HG03354 (cell line): ENCODE data around the gene CDR2L.
A peak's percentile ranks its signal among the peaks of the same experiment; 100 is the strongest.
"Not testable (repeated sequence)": the region's sequence is repeated elsewhere in the genome, so short reads cannot be mapped to it uniquely, and the experiment has no call there.

Source experiments
- ATAC-seq: cut with Tn5 transposase; IDR thresholded peaks from one replicate; pipeline ENCODE4 v1.9.1; 2021; ENCODE audit warnings: mild to moderate bottlenecking; ENCODE audit not compliant: unreplicated experiment, poor library complexity, severe bottlenecking

The CDR2L gene

DNA sequence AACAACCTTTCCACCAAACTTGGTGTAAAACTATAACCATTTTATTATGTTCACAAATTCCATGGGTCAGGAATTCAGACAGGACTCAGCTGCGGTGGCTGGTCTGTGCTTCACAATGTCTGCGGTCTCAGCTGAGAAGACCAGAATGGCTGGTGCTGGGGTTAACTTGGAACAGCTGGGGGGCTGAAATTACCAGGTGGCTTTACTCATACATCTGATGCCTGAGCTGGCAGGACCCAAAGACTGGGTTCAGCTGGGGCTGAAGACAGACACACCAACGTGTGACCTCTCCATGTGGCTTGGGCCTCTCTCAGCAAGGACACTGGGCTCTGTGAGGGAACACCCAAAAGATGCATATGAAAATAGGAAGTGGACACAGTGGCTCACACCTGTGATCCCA is 9.2 kb upstream of the CDR2L start:
- no peak for ATAC-seq

DNA sequence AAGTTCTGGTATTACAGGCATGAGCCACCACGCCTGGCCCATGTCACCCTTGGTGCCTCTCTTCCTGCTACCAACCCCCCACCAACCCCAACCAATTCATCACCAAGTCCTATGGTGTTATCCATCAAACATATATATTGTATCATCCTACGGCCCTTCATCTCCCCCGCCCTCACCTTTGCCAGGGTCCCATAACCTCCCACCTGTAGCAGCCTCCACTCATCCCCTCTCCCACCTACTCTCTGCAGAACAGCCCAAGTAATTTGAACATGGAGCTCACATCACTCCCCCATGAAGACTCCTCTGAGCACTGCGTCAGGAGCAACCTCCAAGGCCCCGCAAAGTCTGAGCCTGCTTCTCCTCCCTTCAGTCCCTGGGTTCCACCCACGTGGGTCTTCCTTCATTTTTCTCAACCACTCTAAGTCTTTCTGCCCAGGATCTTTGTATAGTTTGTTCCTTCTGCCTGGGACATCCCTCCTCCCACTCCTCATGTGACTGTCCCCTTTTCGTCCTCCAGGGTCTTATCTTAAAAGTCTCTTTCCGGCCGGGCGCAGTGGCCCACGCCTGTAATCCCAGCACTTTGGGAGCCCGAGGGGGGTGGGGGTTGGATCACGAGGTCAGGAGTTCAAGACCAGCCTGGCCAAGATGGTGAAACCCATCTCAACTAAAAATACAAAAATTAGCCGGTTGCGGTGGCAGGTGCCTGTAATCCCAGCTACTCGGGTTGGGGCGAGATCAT is 7.9 kb upstream of the CDR2L start:
- ATAC-seq: no peak

DNA sequence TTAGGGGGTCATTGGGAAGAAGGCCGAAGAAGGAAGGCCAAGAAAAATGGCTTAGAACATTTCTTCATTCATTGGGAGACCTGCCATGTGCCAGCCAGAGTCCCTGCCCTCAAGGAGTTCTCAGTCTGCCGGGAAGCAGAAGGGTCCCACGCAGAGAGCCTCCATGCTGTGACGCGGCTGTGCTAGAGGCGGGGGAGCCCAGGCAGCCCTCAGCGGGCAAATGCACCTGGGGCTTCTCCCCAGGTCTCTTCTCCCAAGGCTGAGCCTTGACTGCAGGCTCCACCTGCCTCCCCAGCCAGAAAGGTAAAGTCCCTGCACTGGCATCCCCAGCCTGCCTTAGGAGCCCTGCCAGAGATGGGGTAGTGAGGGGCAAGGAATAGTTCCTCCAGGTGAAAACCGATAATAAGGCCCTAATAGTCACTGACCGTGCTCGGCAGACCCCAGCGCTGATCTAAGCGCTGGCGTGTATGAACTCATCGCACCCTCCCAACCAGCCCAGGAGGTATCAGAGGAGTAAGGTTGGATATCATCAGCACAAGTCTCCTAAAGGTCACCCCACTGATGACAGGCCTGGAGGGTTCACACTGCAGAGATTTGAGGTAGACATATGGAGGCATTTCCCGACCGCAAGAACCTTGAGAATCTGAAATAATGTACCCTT is 6.0 kb upstream of the CDR2L start:
- no peak for ATAC-seq

DNA sequence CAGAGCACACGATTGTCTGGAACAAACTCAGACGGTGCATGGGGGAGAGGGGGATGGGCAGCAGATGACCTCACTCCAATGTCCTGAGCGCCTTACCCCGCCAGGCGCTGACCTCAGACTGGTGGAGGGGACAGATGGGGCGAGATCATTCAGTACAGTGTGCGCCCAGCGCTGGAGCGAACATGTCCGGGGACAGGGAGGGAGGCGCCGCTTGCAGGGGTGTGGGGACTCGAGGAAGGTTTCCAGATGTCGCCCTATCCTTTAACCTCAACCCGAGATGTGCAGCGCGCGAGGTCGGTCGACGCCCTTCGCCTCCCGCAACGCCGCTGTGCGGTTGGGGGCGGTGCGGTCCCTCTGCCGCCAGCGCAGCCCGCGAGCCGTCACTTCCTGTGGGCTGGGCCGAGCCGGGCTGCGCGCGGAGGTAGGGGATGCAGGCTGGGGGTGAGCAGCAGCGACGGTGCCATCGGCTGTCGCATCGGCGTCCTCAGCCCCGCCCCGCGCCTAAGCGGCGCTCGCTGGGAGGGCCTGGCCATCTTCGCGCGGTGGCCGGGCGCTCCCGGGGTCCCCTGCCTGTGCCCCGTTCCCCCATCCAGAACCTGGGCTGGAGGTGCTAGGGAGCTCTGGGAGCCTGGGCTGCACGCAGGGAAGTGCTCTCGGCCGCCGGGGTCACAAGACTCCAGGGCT is 5.3 kb upstream of the CDR2L start:
- no peak for ATAC-seq

DNA sequence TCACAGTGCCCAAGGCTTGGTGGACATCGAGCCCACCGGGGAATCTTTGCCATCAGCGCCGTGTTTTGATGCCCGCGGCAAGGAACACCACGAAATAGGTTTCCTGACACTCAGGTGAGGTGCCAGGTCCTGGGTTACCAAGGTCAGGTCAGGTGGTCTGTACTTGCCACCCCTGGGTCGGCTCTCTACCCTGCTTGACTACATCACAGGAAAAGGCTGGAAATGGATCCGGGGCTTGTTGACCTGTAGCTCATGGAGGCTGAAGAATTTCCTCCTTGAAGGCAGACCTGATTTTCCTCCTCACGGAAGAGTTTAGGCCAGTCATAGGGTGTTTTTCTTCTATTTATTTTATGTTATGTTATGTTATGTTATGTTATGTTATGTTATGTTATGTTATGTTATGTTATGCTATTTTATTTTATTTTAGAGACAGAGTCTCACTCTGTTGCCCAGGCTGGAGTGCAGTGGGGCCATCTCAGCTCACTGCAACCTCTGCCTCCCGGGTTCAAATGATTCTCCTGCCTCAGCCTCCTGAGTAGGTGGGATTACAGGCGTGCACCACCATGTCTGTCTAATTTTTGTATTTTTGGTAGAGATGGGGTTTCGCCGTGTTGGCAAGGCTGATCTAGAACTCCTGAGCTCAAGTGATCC is 4.6 kb upstream of the CDR2L start:
- ATAC-seq: not testable (repeated sequence)

DNA sequence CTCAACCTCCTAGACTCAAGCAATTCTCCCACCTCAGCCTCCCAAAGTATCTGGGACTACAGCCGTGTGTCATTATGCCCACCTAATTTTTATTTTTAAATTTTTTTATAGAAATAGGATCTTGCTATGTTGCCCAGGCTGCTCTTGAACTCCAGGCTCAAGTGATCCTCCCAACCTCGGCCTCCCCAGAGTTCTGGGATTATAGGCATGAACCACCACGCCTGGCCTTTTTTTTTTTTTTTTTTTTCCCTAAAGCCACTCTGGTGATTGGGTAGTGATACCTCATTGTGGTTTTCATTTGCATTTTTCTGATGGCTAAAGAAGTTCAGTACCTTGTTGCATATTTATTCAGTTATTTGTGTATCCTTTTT is 1.2 kb upstream of the CDR2L start:
- ATAC-seq: no peak

DNA sequence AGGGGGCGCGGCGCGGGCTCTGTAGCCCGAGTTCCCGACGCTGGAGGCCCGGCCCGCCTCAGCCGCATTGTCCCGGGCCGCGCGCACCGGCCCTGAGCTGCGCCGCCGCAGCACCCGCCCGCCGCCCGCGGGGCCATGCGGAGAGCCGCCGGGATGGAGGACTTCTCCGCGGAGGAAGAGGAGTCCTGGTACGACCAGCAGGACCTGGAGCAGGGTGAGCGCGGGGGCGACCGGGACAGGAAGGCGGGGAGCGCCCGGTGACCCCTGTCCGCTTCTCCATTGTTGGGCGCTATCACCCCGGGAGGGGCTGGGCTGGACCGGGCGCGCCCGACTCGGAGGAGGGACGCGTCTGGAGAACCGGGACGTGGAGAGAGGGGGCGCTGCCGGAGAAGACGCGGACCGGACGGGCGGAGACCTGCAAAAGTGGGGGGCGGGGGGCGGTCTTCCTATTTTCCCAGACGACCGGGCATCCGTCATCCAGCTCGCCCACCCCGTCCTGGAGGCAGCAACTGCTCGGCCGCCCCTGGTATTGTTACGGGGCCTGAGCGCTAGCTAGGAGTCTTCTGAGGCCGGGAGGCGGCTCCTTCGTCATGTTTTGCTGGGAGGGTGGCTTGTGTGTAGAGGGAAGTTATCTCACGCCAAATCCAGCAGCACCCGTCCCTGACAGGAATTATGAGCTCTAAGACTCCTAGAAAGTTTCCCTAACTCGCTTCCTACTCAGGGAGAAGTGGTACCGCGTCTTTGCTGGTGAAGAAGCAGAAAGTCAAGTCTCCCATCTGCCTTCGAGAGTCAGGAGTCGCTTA is 678 bp downstream of the CDR2L start:
- peak; percentile 43 for ATAC-seq

DNA sequence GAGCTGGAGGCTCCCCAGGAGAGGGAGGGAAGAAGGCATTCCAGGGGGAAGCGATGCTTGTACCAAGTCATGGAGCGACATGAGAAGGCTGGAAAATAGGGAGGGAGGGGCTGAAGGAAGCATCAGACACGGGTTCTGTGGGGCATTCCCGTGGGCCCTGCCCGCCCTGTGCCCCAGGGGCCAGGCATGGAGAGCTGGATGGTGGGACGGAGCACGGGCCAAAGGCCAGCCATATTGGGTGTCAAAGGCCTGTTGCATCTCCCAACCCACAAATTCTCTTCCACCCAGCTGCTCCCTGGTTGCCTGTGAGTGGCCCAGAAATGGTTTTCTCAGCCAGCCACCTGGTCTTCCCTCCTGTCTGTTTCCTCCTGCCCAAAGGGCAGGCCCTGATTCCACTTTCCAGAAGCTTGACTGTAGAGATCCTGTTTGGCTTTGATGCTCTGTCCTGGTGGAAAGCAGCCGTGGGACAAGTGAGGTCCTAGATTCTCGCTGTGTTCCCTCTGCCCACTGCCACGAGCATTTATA is 3.2 kb downstream of the CDR2L start:
- no peak for ATAC-seq

DNA sequence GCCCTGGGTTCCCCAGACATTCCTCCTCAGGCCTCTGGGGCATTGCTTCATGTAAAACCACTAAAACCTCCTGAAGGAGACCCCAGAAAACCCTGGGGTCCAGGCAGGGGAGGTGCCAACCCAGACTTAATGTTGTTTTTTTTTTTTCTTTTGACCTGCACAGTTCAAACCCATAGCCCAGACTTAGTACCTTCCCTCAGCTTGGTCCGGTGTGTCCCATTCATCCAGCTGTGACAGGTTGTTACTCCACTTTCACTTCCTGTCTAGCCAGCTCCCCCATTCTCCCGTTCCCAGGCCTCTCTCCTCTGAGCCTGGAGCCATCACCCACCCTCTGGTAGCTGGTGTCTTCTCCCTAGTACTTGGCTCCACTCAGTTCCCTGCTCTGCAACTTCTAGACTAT is 4.8 kb downstream of the CDR2L start:
- ATAC-seq: no peak

DNA sequence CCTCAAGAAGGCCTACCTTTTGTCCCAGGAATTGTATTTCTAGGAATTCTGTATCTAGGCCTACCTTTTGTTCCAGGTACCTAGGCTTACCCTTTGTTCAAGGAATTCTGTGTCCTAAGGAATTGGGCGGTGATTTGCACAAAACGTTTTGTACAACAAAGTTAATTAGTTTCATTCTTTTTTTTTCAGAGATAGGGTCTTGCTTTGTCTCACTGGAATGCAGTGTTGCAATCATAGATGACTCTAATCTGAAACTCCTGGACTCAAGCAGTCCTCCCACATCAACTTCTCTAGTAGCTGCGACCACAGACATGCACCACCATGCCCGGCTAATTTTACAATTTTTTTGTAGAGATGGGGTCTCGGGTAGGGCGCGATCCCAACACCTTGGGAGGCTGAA is 7.0 kb downstream of the CDR2L start:
- ATAC-seq: no peak

DNA sequence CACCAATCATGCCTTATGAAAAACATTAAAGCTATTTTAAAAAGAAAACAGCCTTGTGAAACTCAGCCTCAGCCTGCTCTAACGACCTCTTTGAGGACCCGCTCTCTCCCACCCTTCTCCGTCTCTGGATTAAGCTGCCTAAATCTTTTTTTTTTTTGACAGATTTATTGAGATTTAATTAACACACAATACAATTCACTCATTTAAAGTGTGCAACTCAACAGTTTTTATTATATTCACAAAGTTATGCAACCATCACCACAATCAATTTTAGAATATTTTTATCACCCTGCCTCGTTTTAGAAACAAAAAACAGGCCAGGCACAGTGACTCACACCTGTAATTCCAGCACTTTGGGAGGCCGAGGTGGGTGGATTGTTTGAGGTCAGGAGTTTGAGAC is 8.4 kb downstream of the CDR2L start:
- ATAC-seq: no peak

DNA sequence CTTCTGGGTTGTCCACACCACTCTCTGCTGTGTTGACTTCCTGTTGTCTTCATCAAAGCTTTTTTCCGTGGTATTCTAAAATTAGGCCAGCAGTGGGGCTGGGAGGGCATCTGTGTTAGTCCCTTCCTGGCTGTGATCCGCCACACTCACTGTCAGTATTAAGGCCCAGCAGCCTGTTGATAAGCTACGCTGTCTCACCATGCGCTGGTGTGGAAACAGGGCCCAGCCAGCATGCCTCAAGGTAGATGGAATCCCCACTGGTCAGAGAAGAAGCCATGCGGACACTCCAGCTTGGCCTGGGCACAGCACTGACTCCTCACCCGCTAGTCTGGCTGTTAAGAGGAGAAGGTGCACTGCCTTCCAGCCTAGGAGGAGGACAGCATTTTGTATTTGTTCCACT is 11.4 kb downstream of the CDR2L start:
- no peak for ATAC-seq

DNA sequence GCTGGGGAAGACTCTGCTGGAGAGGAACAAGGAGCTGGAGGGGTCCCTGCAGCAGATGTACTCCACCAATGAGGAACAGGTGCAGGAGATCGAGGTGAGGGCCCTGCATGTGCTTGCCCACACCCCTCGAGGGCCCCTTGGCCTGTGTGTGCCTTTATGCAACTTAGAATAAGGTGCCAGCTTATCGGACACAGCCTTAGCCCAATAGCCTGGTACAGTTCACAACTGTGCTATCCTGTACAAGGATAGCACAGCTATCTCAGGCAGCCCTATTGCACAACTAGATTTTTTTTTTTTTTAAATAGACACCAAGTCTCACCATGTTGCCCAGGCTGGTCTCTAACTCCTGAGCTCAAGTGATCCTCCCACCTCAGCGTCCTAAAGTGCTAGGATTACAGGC is 12.1 kb downstream of the CDR2L start:
- no peak for ATAC-seq

DNA sequence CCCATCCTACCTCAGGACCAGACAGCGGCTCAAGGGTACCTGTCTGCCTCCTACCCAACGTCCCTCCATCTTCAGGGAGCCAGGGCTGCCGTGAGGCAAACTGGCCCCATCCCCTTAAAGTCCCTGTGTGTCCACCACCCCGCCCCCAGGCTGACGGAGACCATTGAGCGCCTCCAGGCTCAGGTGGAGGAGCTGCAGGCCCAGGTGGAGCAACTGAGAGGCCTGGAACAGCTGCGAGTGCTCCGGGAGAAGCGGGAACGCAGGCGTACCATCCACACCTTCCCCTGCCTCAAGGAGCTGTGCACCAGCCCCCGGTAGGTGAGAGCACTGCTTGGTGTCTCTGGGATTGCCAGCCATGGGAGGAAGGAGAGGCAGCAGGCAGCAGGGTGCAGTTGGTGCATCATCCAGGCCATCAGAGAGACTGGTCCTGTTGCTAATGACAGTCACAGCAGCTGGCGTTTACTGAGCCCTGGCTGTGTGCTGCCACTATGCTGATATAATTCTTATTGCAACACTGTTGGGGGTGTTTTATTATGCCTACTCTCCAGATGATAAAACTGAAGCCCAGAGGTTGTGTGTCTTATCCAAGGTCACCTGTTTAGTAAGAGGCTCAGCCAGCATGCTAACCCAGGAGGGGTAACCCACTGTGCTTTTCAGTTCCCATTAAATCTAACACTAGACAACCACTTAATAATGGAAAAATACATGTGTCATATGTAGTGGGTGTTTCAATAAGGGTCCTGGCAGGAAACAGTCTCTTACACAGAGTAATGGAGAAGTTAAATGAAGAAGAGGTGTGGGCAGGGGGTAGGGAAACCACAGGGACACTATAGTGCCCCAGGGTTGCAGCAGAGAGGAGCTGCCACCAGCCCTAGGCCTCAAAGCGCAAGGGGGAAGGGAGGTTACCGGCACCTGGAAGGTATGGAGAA is 14.7 kb downstream of the CDR2L start:
- no peak for ATAC-seq

DNA sequence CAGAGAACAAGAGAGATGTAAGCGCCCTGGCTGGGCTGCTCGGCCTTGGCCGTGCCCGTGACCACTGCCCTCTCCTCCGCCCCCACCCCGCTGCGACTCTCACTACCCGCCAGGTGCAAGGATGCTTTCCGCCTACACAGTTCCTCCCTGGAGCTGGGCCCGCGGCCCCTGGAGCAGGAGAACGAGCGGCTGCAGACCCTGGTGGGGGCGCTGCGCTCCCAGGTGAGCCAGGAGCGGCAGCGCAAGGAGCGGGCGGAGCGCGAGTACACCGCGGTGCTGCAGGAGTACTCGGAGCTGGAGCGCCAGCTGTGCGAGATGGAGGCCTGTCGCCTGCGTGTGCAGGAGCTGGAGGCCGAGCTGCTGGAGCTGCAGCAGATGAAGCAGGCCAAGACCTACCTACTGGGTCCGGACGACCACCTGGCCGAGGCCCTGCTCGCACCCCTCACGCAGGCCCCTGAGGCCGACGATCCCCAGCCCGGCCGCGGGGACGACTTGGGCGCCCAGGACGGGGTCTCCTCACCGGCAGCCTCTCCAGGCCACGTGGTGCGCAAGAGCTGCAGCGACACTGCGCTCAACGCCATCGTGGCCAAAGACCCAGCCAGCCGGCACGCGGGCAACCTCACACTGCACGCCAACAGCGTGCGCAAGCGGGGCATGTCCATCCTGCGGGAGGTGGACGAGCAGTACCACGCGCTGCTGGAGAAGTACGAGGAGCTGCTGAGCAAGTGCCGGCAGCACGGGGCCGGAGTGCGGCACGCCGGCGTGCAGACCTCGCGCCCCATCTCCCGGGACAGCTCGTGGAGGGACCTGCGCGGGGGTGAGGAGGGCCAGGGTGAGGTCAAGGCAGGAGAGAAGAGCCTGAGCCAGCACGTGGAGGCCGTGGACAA is 15.9 kb downstream of the CDR2L start:
- ATAC-seq: no peak

DNA sequence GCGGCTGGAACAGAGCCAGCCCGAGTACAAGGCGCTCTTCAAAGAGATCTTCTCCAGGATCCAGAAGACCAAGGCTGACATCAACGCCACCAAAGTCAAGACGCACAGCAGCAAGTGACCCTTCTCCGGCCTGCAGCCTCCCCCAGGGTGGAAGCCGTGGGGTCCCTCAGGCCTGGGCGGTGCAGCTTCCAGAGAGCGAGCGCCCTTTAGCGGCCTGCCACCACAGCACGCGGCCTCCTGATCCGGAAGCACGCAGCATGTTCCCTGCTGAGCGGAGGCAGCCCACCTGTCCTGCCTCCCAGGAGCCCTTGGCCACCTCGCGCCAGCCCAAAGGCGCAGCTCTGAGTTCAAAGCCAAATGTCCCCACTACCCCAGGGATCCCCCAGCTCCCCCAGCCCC is 16.5 kb downstream of the CDR2L start:
- no peak for ATAC-seq

DNA sequence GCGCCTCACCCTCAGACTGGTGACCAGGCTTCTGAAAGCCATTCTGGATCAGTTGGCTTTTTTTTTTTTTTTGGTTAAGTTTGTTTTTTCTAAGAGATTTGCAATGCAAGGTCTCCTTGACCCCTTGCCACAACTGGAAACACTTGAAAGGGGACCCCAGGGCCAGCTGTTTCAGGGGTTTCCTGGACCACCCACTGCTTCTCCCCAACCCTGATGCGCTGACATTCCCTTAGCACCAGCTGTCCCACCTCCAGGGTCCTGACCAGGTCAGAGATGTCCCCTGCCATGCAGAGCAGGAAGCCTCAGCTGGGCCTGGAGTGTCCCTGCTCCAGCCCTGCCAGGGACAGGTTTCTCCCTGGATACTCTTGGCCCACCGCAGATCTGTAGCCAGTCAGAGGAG is 16.9 kb downstream of the CDR2L start:
- ATAC-seq: no peak

DNA sequence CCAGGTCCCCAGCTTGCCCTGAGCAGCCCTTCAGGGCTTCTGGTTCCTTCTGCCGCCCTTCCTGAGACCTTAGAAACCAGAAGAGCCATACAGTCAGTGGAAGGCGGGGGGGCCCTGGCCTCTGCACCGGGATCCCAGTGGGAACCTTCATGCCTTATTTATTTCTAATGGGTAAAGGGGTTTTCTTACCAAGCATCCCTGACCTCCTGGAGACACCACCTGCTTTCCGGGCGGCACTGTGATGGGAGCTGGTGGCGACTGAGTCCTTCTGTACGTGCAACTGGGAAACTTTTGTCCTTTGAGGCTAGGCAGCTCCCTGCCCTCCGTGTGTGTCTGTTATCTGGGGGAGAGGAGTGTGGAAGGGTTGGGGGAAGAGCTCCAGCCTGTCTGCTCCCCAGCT is 17.9 kb downstream of the CDR2L start:
- ATAC-seq: no peak
